ENCODE results near the gene ZNF765. TPM values are rescaled to one million over a fixed set of nuclear protein-coding genes. Genes with fewer than 3 reads are reported as not detected.
A peak's percentile ranks its signal among the peaks of the same experiment; 100 is the strongest.
"Not testable (repeated sequence)": the region's sequence is repeated elsewhere in the genome, so short reads cannot be mapped to it uniquely, and the experiment has no call there.

ZNF765 gene
- total RNA-seq (1 to 10 TPM; 2.6 to 5.4 (median 4.1) TPM), polyA plus RNA-seq (1 to 10 TPM; 2.4 to 3.4 TPM)
- long read RNA-seq, donor 1, full-length matches to known transcripts, result 7 of 10 reads
- long read RNA-seq, donor 1, partial matches to known transcripts, result 0 of 10 reads
- long read RNA-seq, donor 1, other reads (novel, unspliced or antisense), result 3 of 10 reads
- long read RNA-seq, donor 2, full-length matches to known transcripts, result 4 of 10 reads
- long read RNA-seq, donor 2, partial matches to known transcripts, result 2 of 10 reads
- long read RNA-seq, donor 2, other reads (novel, unspliced or antisense), result 4 of 10 reads
- long read RNA-seq, donor 3, full-length matches to known transcripts, result 8 of 14 reads
- long read RNA-seq, donor 3, partial matches to known transcripts, result 0 of 14 reads
- long read RNA-seq, donor 3, other reads (novel, unspliced or antisense), result 6 of 14 reads

DNA sequence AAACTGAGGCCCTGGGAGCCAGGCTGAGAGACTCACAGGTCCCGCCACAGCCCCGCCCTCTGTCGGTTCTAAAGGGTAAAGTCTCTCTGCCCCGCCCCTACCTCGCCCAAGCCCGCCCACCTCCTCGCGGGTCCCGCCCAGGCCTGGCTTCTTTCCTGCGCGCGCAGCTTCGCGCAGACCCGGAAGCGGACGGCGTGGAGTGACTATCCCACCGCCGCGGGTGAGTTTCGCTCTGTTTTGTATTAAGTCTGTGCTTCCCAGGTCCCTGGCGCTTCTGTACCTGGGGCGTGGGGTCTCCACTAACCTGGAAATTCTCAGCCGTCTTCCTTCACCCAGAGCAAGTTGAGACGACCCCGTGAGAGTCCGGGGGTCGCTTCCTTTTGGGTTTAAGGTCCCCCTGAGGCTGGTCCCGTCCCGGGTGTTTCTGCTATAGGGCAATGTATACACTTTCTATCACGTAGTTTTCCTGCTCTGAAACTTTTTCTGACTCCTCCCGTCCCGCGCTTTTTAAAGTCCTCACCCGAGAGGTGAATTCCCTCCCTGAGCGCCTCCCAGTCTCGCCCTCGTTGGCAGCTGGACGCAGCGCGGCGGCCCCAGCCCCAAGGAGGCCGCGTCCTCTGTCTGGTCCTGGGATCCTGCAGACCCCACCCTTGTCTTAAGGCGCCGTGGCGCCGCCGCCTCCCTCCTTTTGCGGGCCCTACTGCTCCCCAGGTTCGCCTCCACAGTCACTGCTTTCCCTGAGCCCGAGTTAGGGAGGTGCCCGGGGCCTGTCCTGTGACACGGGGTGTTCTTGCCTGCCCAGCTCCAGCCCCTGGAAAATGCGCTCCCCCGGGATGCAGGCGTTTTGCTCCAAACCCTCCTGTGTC is at the start of gene ZNF765:
Gene ZNF765, plus strand, starts transcription at position 176 of the 866 bp plus-strand sequence. CDS start 2,867 bp downstream, outside the sequence.
- ATAC-seq, result peak; percentile 99 to 100 (median 100)
- H3K9me3 ChIP-seq, result peaks cover 0 to 8% (median 0%) of the 10 kb centered on the region in 11 donors
- peaks cover 0 to under 1% (median 0%) of the 10 kb centered on the region in 7 donors for H3K27me3 ChIP-seq
- intact Hi-C loops (cut with DNase I), result loop anchor here in 4 of 10 donors (2.0 to 10.0 kb wide), 2 partner anchors 62 to 200 kb away; partner anchors contain the start of genes ZNF665 (in 3 of the 4) and ZNF845 (in 1 of the 4)
- peaks cover 0 to 25% (median 22%) of the 10 kb centered on the region in 9 donors for H3K4me1 ChIP-seq
- peak within 1 kb of the TSS; percentile 11 to 88 (median 76) for H3K27ac ChIP-seq
- TF ChIP-seq, protein P1, sequence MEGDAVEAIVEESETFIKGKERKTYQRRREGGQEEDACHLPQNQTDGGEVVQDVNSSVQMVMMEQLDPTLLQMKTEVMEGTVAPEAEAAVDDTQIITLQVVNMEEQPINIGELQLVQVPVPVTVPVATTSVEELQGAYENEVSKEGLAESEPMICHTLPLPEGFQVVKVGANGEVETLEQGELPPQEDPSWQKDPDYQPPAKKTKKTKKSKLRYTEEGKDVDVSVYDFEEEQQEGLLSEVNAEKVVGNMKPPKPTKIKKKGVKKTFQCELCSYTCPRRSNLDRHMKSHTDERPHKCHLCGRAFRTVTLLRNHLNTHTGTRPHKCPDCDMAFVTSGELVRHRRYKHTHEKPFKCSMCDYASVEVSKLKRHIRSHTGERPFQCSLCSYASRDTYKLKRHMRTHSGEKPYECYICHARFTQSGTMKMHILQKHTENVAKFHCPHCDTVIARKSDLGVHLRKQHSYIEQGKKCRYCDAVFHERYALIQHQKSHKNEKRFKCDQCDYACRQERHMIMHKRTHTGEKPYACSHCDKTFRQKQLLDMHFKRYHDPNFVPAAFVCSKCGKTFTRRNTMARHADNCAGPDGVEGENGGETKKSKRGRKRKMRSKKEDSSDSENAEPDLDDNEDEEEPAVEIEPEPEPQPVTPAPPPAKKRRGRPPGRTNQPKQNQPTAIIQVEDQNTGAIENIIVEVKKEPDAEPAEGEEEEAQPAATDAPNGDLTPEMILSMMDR (IDR thresholded peaks at IDR 0.05), result peak; percentile 56 to 77 (median 63)
- H3K4me3 ChIP-seq, result peak within 1 kb of the TSS; percentile 65 to 94 (median 79)
- peaks cover 0 to 24% (median 5%) of the 10 kb centered on the region in 9 donors for H3K36me3 ChIP-seq
- DNase-seq, result peak; percentile 94 to 95
- 0% methylated on average over 58 of the region's 58 CpGs for WGBS, 2 donors

DNA sequence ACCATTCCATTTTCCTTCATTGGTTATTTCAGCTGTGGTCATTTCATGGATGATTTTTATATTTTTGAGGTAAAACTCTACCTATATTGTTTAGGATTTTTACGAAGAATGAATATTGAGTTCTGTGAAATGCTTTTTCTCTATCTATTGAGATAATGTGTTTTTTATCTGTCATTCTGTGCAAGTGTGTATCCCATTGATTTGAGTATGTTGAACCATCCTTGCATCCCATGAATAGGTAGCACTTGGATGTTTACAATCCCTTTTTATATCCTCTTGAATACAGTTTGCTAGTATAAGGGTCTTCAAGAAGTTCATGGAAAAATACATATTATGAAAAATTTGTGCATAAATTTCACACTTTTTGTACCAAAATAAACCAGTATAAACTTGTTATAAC is 39.2 kb upstream of the ZNF765 start:
- Histone ChIP-seq H3K27me3 (no peaks in the 10 kb centered on the region), H3K4me1 (no peaks in the 10 kb centered on the region), H3K36me3 (peaks cover 0 to 44% (median 28%) of the 10 kb centered on the region in 9 donors), H3K4me3 (no peak overlapping the region), H3K27ac (no peak overlapping the region), H3K9me3 (peaks cover 1 to 93% (median 65%) of the 10 kb centered on the region in 11 donors)
- DNase-seq (no peak), ATAC-seq (no peak)
- intact Hi-C loops (cut with DNase I), result loop anchor here in 2 of 10 donors (10.0 kb wide), 1 partner anchor 161 kb away; the partner anchor contains the start of gene ZNF665 (in 2 of the 2)
- TF ChIP-seq, protein P1 (IDR thresholded peaks at IDR 0.05), result no peak
- 93 to 100% methylated on average over 1 of the region's 1 CpG for WGBS, 2 donors

DNA sequence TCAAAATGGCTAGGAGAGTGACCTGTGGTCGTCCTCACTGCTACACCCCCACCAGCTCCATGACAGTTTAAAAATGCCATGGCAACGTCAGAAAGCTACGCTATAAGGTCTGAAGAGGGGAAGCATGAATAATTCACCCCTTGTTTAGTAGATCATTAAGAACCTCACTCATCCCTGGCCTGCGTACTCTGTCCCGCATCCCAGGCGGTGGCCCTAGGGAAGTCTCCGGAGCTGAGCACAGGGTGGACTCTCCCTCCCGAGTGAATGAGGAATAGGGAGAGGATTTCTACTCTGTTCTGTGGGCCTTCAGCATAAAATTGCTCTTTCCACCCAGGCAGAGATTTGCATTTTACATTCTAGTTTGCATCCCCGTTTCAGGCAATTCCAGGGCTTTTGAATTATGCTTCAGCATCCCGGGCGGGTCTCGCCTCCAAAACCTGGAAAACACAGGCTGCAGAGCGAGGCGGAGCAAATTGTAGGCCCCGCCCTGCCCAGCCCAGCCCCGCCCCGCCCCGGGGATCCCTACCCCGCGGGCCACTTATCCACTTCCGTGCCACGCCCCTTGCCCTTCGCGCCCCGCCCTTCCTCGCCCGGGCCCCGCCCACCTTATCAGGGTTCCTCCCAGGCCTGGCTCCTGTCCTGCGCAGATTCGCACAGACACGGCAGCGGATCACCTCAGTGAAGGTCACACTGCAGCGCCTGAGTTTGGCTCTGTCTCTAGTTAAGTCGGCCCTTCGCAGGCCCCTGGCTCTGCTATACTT is 36.9 kb upstream of the ZNF765 start:
- Histone ChIP-seq H3K9me3 (peaks cover 0 to 70% (median 42%) of the 10 kb centered on the region in 11 donors), H3K27ac (no peak overlapping the region), H3K4me3 (no peak overlapping the region), H3K4me1 (no peaks in the 10 kb centered on the region), H3K36me3 (peaks cover 0 to 21% (median 6%) of the 10 kb centered on the region in 9 donors), H3K27me3 (no peaks in the 10 kb centered on the region)
- ATAC-seq, result peak in 2 of 8 donors; percentile 20 to 44
- peak in 1 of 2 donors; percentile 27 for DNase-seq
- intact Hi-C loops (cut with DNase I), result loop anchor here in 2 of 10 donors (10.0 kb wide), 1 partner anchor 163 kb away; the partner anchor contains the start of gene ZNF665 (in 2 of the 2)
- TF ChIP-seq, protein P1 (IDR thresholded peaks at IDR 0.05), result no peak
- 58% methylated on average over 35 of the region's 35 CpGs for WGBS, 2 donors

DNA sequence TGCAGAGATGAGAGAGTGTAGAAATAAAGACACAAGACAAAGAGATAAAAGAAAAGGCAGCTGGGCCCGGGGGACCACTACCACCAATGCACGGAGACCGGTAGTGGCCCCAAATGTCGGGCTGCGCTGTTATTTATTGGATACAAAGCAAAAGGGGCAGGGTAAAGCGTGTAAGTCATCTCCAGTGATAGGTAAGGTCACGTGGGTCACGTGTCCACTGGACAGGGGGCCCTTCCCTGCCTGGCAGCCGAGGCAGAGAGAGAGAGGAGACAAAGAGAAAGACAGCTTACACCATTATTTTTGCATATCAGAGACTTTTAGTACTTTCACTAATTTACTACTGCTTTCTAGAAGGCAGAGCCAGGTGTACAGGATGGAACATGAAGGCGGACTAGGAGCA is 34.9 kb upstream of the ZNF765 start:
- not testable (repeated sequence) for H3K36me3 ChIP-seq, H3K27ac ChIP-seq, ATAC-seq, H3K4me1 ChIP-seq, DNase-seq, H3K27me3 ChIP-seq, H3K4me3 ChIP-seq
- intact Hi-C loops (cut with DNase I), result loop anchor here in 5 of 10 donors (5.0 to 10.0 kb wide), 2 partner anchors 163 to 165 kb away; partner anchors contain the start of gene ZNF665 (in 1 of the 5)
- peaks cover 0 to 49% (median 21%) of the 10 kb centered on the region in 11 donors for H3K9me3 ChIP-seq
- 94 to 96% methylated on average over 10 of the region's 10 CpGs for WGBS, 2 donors
